T-helper 1 cell (primary cell): ENCODE results near the gene ZNF784.
"Not testable (repeated sequence)": the region's sequence is repeated elsewhere in the genome, so short reads cannot be mapped to it uniquely, and the experiment has no call there.

ENCODE experiments used
- DNase-seq, 5 donors: peaks; one replicate each; pipeline ENCODE4 v3.0.0-alpha.2; 2012 to 2020

ZNF784 gene

DNA sequence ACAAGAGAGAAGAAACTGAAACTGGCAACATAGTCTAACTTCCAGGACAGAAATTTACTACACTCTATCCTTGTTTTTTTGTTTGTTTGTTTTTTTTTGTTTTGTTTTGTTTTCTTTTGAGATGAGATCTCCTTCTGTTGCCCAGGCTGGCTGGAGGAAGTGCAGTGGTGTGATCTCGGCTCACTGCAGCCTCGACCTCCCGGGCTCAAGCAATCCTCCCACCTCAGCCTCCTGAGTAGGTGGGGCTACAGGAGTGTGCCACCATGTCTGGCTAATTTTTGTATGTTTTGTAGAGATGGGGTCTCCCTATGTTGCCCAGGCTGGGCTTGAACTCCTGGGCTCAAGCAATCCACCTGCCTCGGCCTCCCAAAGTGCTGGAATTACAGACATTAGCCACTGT lies 42.1 kb downstream of the ZNF784 start:
- DNase-seq: not testable (repeated sequence)

DNA sequence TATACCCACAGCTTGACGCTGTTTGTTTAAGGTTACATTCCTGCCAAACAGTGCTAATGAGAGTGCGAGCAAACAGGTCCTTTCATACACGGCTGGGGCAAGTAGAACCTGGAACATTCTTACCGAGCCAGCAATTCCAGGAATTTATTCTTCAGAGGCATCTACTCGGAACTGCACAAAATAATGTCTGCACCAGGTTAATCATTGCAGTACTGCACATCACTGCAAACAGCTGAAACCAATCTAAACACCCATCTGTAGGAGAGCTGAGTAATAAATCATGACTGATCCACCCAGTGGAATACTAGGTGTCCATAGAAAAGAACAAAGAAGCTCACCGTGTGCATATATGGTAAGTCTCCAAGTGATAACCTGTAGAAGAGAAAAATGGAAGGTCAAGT lies 42.5 kb downstream of the ZNF784 start:
- no peak for DNase-seq

DNA sequence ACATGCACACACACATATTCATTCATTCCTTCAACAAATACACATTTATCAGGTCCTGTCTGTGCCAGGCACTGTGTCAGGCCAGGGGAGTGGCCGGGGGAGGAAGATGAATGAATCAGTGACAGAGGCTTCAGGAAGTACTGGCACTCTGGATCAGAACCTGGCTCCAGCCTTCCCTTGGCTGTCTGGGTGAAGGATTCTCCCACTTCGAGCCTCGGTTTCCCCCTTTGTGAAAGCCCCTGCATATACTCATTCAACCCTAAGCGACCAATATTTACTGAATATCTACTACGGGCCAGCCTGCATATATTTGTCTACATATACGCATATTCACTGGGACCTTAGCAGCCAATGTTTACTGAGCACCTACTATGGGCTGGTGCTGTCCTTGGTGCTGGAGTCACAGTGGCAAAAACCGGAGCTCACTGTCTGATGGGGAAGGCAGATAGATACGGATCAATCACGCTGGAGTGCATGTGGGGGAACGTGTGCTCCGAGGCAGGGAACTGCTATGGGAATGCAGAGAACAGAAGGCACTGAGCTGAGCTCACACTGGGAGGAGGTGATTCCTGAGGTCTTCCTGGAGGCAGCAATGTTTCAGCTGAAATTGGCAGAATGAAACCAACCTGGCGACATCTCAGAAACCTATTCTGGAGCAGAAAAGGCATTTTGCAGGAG lies 43.1 kb downstream of the ZNF784 start:
- no peak for DNase-seq

DNA sequence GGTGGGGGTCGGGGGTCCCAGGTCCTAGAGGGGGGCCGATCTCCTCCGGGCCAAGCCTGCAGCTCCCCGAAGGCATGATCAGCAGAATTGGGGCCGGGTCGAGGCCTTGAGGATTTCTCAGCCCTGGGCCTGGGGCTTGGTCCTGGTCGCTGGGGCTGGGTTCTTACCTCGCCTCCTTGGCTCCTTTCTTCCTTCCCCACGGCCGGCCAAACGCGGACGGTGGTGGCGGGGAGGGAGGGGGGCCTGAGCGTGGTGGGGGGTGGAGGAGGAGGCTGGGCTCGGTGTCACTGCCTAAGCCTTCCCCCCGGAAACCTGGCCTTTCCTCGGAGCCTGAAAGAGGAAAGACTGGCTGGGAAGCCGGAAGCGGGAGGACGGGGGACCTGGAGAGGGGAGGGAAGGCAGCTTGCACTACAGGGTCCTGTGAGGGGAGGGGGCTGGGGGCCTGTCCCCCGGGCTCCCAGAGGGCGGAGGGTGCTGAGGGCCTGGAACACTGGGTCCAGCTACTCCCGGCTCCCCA lies 43.7 kb downstream of the ZNF784 start, which contains the start of gene ZNF579:
Gene ZNF579 (minus strand): TSS at position 221 of the 517 bp plus-strand sequence. CDS start 1,209 bp downstream, outside the sequence.
- peak in 4 of 5 donors; percentile 49 to 75 (median 60) for DNase-seq

DNA sequence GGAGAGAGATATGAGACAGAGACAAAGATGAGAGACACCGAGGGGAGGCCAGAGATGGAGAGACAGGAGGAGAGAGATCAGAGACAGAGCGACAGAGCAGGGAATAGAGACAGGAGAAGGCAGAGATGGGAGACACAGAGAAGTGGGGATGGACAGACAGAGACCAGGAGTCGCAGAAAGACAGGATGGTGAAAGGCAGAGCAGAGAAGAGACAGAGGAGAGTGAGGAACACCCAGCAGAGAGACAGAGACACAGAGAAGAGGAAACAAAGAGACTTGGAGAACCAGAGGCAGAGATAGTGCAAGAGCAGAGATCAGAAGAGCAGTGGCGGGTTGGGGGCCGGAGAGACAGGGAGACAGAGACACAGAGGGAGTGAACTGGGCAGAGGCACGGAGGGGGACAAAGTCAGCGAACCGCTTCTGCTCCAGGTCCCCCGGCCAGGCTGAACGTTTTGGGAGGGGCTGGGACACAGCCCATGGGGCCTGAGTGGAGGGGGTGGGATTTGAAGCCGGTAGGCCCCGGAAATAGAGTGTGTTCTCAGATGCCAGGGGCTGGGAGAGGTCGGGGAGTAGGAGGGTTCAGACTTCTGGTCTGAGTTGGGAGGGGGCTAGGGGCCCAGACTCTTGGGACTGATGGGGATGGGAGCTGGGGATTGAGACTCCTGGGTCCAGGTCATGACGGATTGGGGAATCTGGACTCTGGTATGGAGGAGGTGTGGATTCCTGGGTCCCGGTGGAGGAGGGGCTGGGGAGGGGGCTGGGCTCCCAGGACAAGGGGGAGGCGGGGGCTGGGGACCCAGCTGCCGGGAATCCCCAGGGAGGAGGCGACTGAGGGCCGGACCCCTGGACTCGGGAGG lies 44.4 kb downstream of the ZNF784 start:
- no peak for DNase-seq

DNA sequence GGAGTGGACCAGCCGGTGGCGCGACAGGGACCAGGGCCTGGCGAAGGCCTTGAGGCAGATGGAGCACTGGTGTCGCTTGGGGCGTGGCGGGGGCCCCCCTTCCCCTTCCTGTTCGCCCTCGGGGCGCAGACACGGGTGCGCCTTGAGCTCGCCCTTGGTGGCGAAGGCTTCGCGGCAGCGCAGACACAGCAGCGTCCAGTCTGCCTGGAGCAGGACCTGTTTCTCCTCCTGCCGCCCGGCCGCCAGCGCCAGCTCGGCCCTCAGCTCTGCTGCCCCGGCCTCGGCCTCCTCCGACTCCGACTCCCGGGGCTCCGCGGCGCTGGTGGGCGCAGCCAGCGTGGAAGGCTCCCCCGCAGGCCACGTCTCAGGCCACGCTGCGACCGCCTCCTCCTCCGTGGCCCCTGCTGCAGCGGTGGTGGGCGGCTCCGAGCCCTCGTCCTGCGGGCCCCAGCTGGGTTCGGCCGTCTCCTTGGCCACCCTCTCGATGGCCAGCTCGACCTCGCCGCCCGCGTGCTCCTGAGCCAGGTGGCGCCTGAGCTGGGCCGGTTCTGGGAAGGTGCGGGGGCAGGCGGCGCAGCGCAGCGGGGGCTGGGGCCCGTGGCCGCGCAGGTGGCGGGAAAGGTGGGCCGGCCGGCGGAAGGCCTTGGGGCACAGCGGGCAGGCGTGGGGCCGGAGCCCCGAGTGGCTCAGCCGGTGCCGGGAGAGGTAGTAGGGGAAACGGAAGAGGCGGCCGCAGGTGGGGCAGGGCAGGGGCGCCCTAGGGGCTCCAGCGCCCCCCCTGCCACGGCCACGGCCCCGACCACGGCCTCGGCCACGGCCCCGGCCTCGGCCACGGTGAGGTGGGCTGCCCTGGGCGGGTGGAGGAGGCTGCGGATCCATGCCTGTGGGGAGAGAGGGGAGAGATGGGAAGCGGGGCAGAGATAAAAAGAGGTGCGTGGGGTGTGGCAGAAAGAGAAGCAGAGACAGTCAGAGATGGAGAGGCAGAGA lies 45.3 kb downstream of the ZNF784 start:
- no peak for DNase-seq

DNA sequence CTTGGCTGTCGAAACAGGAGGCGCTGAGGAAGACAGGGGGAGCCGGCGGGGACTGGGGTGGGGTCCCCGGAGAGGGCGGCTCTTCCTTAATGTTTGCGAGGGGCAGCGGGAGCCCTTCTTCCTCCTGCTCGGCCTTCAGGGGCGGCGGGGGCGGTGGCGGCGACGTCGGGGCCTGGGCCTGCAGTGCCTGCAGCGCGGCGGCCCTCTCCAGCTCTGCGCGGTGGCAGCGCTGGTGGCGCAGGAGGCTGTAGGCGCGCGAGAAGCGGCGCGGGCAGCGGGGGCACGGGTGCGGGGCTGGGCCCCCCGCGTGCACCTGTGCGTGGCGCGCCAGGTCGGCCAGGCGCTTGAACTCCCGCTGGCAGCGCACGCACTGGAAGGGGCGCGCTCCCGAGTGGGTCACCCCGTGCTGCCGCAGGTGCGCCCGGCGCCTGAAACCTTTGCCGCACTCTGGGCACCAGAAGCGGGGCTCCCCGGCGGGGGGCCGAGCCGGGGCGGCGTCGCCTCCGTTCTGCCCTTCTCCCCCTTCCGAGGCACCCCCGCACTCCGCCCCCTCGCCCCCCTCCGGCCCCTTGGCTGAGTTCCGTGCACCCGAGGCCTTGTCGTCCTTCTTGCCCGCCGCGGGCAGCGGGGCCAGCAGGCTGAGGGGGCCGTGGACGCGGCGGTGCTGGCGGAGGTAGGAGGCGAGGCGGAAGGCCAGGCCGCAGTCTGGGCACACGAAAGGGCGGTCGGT lies 46.2 kb downstream of the ZNF784 start:
- DNase-seq: no peak

DNA sequence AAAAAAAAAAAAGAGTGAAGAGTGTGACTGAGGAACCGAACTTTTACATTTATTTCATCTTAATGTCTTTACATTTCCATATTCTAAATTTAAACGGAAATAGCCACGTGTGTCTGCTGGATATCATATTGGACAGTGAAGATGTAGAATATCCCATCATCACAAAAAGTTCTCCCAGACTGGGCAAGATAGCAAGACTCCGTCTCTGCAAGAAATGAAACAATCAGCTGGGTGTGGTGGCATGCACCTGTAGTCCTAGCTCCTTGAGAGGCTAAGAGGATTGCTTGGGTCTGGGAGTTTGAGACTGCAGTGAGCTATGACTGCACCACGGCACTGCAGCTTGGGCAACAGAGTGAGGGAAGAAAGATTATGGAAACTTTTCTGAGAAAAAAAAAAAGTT lies 47.6 kb downstream of the ZNF784 start:
- DNase-seq: no peak

DNA sequence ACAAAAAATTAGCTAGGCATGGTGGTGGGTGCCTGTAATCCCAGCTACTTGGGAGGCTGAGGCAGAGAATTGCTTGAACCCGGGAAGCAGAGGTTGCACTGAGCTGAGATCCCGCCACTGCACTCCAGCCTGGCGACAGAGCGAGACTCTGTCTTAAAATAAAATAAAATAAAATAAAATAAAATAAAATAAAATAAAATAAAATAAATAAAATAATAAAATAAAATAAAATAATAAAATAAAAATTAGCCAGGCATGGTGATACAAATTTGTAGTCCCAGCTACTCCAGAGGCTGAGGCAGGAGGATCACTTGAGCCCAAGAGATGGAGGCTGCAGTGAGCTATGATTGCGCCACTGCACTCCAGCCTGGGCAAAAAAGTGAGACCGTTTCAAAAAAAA lies 50.4 kb downstream of the ZNF784 start:
- DNase-seq: not testable (repeated sequence)
